GM19099 (cell line): Measurements from ENCODE around the gene ELANE.

Source experiments
- POLR2A ChIP-seq: IDR thresholded peaks from 3 replicates; pipeline ENCODE4 v1.6.1; 2011; ENCODE audit warnings: low read depth; ENCODE audit not compliant: insufficient read length; ENCODE audit errors: extremely low read depth

The ELANE gene

GRCh38 chr19:903266-903797 lies 51.2 kb downstream of the ELANE start:
- TF ChIP-seq POLR2A, result no peak

DNA sequence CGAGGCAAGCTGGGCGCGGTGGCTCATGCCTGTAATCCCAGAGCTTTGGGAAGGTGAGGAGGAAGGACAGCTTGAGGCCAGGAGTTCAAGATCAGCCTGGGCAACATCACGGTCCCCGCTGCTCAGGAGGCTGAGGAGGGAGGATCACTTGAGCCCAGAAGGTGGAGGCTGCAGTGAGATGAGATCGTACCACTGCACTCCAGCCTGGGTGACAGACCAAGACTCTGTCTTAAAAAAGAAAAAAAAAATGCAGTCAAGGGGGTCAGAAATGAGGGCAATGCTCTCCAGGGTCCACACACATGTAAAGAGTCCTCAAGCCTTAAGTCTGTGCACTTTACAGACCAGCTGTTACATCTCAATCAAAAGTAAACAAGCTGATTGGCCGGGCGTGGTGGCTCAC lies 52.4 kb downstream of the ELANE start:
- TF ChIP-seq POLR2A, result no peak
